ENCODE data around the gene PALMD.

DNA sequence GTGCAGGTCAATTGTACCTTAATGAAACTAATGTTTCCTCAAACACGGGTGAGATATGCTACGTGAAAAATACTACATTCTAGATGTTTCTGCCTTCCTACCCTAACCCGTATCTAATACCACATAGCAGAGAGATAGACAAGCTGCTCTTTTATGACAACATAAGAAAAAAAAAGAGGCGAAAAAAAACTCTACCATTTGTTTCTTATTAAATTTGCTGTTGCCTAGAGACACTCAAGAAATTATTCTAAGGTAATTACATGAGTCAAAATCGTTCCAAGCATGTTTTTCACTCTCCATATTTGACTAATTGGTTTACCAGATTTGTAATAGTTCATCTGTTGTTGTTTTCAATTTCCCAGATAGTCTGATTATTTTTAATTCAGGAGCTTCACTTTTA lies 27.4 kb downstream of the PALMD start:
- TF ChIP-seq CTCF (IDR thresholded peaks at IDR 0.05) (no peak), RFX5 (IDR thresholded peaks at IDR 0.05) (no peak), GATA3 (IDR thresholded peaks at IDR 0.05; ENCODE audit: borderline replicate concordance) (no peak), SMC3 (IDR thresholded peaks at IDR 0.05) (no peak)
- TF ChIP-seq, protein P1, sequence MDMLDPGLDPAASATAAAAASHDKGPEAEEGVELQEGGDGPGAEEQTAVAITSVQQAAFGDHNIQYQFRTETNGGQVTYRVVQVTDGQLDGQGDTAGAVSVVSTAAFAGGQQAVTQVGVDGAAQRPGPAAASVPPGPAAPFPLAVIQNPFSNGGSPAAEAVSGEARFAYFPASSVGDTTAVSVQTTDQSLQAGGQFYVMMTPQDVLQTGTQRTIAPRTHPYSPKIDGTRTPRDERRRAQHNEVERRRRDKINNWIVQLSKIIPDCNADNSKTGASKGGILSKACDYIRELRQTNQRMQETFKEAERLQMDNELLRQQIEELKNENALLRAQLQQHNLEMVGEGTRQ (IDR thresholded peaks at IDR 0.05), result no peak

Data from A549 (cell line).